Activated CD4-positive, alpha-beta T cell treated with anti-CD3 and anti-CD28 coated beads, Interleukin-2, amount 50 U/mL, for 4 hours (primary cell): Measurements from ENCODE around the gene ZNF764.
"Not testable (repeated sequence)": the region's sequence is repeated elsewhere in the genome, so short reads cannot be mapped to it uniquely, and the experiment has no call there.

ENCODE experiments used
- DNase-seq, 2 experiments: peaks; one replicate each; pipeline ENCODE4 v3.0.0-alpha.2; 2020

Gene ZNF764

DNA sequence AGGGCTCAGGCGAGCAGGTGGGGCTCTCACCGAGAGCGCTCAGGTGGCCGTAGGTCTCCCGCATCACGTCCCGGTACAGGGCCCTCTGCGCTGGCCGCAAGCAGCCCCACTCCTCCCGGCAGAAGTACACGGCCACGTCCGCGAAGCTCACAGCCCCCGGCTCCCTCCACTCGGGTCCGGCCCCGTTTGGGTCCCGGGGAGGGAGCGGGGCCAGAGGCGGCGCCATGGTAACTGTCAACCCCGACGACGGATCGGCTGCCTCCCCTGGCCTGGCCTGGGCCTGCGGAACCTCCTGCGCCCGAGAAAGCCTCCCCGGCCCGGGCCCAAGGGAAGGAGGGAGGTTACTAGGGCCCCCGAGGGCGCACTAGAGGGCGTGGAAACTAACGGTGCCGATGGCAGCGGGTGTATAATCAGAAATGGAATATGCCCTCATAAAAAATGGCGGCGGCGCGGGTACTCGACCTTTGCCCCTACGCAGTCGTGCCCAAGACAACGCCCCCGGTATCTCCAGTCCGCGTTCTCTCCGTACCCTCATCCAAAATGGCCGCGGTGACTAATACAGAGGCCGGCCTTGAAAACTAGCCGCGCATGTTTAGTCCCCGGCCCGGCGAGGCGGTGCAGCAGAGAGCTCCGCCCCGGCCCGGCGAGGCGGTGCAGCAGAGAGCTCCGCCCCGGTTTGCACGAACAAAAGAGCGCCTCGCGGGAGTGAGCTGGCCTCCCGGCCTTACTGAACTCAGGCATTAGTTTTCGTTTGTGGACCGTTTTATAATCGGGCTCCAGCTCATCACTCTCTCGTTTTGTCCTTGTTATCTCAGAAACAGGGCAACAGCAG lies at the start of gene ZNF764:
Gene ZNF764 (minus strand): TSS at position 418 of the 832 bp plus-strand sequence. CDS start 192 bp downstream, at position 226.
- peak; percentile 95 to 96 for DNase-seq

GRCh38 chr16:30606004-30606403 lies 47.8 kb upstream of the ZNF764 start:
- no peak for DNase-seq

DNA sequence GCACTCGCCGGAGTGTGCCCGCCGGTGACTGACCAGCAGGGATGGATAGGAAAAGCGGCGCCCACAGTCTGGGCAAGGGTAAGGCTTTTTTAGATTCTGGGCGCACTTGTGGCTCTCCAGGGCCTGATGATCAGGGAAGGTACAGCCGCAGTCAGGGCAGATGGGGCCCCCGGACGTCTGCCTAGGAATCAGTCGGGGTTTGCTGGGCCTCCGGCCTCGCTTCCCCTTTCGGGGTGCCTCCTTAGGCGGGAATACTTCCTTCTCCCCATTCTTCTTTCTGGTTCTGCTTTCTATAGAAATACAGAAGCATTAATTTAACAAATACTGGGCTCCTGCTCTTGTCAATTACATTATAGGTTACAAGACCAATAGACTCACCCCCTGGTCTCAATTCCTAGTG lies 47.0 kb upstream of the ZNF764 start:
- DNase-seq: no peak

GRCh38 chr16:30604316-30604947 lies 46.3 kb upstream of the ZNF764 start:
- DNase-seq: no peak

GRCh38 chr16:30603945-30604315 lies 45.8 kb upstream of the ZNF764 start:
- no peak for DNase-seq

GRCh38 chr16:30602616-30603277 lies 44.6 kb upstream of the ZNF764 start:
- DNase-seq: no peak

- no peak for DNase-seq
Observed at GRCh38 chr16:30601966-30602365, 43.8 kb upstream of the ZNF764 start.

GRCh38 chr16:30600929-30601328 lies 42.8 kb upstream of the ZNF764 start:
- no peak for DNase-seq

DNA sequence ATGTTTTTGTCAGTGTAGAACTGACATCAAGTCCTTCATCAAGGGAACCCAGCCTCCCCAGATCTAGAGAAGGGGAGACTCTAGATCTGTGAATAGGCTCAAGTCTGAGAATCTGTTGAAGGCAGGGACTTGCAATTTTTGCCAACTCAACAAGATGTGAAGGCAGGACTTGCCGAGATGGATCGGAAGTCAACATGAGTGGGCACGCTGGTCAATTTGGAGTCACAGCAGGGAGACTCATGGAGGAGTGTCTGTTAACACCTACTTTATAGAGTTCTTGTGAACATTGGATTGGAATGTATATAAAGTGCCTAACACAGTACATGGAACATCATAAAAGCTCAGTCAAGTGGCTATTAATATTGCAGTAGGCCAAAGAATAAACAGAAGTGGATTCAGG lies 42.0 kb upstream of the ZNF764 start:
- no peak for DNase-seq

GRCh38 chr16:30592871-30593270 lies 34.7 kb upstream of the ZNF764 start:
- DNase-seq: no peak

DNA sequence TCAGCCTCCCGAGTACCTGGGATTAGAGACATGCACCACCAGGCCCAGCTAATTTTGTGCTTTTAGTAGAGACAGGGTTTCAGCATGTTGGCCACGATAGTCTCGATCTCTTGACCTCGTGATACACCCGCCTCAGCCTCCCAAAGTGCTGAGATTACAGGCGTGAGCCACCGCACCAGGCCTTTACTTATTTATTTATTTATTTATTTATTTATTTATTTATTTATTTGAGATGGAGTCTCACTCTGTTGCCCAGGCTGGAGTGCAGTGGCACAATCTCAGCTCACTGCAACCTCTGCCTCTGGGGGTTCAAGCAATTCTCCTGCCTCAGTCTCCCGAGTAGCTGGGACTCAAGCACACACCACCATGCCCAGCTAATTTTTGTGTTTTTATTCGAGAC lies 32.7 kb upstream of the ZNF764 start:
- not testable (repeated sequence) for DNase-seq

- not testable (repeated sequence) for DNase-seq
Observed at GRCh38 chr16:30589582-30589981, 31.4 kb upstream of the ZNF764 start.

- DNase-seq: no peak
Observed at GRCh38 chr16:30588651-30589050, 30.5 kb upstream of the ZNF764 start.

DNA sequence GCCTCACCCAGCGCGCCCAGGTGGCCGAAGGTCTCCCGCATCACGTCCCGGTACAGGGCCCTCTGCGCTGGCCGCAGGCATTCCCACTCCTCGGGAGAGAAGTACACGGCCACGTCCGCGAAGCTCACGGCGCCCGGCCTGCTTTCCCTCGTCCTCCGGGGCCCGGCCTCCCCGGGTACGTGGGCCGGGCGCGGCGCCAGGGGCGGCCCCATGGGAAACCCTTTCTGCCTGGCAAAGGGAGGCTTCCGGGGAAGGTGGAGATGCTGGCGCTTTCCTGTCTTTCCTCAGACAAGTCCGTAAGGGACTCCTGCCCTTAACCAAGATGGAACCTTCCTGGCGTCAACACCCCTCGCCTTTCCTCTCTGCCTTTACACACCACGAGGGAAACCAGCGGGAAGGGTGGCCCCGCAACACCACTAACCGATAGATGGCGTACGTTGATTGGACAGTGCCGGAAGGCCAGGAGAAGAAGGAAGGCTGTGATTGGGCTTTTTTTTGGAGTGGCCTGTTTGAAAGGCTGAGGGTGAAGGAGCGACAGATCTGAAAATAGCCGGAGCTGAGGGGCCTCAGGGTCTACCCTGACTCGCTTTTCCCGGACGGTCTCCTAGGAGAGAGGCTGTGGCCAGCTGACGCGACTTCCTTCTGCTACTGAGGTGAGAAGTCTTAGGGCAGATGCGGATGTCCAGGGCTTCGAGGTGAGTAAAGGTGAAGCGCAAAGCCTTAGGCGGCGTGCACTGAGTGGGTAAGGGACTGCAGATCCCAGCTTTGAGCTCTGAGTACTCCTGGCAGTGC lies 27.4 kb upstream of the ZNF764 start, which contains the start of gene ZNF785:
Gene ZNF785 (minus strand): TSS at position 298 of the 792 bp plus-strand sequence. CDS start 86 bp downstream, at position 212.
- DNase-seq: peak; percentile 90 to 91

DNA sequence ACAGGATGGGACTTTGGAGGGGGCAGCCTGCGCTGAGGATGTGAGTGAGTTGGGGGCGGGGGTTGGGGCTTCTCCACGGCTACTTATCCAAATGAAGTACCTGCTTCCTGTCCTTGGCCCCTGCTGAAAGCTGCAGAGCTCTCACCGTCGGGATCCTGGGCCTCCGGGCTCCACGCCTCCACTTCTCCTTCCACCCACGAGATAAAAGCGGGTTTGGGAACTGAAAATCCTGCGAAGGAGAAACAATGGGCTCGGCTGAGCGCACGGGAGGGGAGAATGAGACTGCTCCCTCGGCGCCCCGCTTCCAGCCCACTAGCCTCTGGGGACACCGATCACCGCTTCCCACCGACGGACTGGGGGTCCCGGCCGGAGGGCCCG lies 26.8 kb upstream of the ZNF764 start:
- DNase-seq: no peak

- DNase-seq: no peak
Observed at GRCh38 chr16:30582611-30583340, 24.6 kb upstream of the ZNF764 start.

DNA sequence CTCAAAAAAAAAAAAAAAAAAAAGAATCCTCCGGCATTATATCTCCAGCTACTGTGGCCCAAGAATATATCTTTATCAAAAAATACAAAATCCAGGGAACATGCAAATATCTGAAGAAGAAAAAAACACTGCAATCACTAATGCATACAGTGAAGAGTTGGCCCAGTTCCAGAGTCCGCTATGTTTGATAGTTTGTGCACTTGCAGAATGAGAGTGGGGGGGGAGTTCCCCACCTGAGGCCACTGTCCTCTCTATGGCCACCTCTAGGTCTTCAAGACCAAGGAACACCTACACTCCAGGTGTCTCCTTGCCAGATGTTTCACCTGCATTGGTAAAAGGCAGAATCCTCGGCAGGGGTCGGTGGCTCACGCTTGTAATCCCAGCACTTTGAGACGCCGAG lies 23.3 kb upstream of the ZNF764 start:
- DNase-seq: no peak

GRCh38 chr16:30574678-30575077 lies 16.5 kb upstream of the ZNF764 start:
- no peak for DNase-seq

- DNase-seq: peak; percentile 93 to 95
Observed at GRCh38 chr16:30571445-30572322, 13.5 kb upstream of the ZNF764 start, which contains the start of gene ZNF688. Gene ZNF688 (minus strand): TSS chr16:30571714. CDS start chr16:30571629, 85 bp downstream.

DNA sequence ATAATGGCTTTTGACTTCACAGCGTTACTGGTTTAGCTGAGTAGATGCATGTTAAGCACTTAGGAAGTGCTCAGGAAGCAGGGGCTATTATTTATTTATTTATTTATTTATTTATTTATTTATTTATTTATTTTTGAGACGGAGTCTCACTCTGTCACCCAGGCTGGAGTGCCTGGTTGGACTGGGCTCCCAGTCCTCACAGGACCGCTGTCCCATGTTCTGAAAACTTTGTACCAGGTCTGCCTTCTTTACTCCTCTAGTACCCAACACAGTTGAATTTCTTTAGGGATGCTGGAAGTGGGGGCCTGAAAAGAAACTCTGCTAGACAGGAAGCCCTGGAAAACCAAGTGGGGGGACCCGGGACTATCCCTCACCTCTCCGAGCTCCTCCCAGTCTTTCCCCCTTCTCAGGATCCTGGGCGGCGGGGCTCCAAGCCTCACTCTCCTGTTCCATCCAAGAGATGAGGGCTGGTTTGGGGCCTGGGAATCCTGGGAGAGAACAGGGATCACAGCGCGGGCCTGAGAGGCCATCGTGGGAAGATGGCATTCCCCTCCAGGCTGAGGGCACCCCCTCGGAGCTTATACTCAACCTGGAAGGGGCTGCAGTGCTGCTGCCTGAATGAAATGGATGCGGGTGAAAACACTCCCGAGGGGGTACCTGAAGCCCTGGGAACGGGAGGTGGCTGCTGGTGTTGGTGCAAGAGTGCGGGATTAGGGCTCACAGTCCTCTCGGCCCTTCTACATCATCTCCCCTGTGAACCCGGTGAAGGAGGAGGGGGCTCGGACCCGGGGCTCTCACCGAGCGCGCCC lies 12.7 kb upstream of the ZNF764 start:
- no peak for DNase-seq
